IgD-negative memory B cell (primary cell): ENCODE data around the gene EIF4E2. TPM values are rescaled to one million over a fixed set of nuclear protein-coding genes. Genes with fewer than 3 reads are reported as not detected.
A peak's percentile ranks its signal among the peaks of the same experiment; 100 is the strongest.
"Not testable (repeated sequence)": the region's sequence is repeated elsewhere in the genome, so short reads cannot be mapped to it uniquely, and the experiment has no call there.

Source experiments
- H3K27ac Mint-ChIP-seq, 3 donors: one replicate each; pipeline ENCODE4 v1.8.0; 2020 to 2022; ENCODE audit warnings: mild to moderate bottlenecking in 3 of 3, mixed read lengths in 3 of 3, moderate library complexity in 1 of 3
- H3K27me3 Mint-ChIP-seq: one replicate; pipeline ENCODE4 v1.8.0; 2021; ENCODE audit warnings: mixed read lengths
- H3K36me3 Mint-ChIP-seq: one replicate; pipeline ENCODE4 v1.8.0; 2020; ENCODE audit warnings: mild to moderate bottlenecking, mixed read lengths
- H3K4me1 Mint-ChIP-seq, 3 donors: one replicate each; pipeline ENCODE4 v1.8.0; 2020 to 2022; ENCODE audit warnings: mixed read lengths in 3 of 3, mild to moderate bottlenecking in 1 of 3
- H3K4me3 Mint-ChIP-seq, 4 donors: one replicate each; pipeline ENCODE4 v1.8.0; 2020 to 2022; ENCODE audit warnings: mild to moderate bottlenecking in 4 of 4, mixed read lengths in 4 of 4, moderate library complexity in 3 of 4
- H3K9me3 Mint-ChIP-seq, 3 donors: one replicate each; pipeline ENCODE4 v1.8.0; 2020 to 2021; ENCODE audit warnings: mixed read lengths in 3 of 3, mild to moderate bottlenecking in 1 of 3
- polyA plus RNA-seq: library from polyadenylated mRNA; unstranded; fragments of 300-500 nt; fragmentation: Illumina TruSeq; gene quantifications from one replicate; pipeline ENCODE4 v1.2.3, GENCODE V29; 2021

Gene EIF4E2
- polyA plus RNA-seq, 1 donor from 2014 or later: 55.3 TPM

- H3K4me3 Mint-ChIP-seq: peak overlapping the region; percentile 99 to 100 (median 99)
- H3K4me1 Mint-ChIP-seq: peaks cover 45 to 59% (median 50%) of the 10 kb centered on the region in 3 donors
- no peaks in the 10 kb centered on the region for H3K27me3 Mint-ChIP-seq
- peaks cover 3% of the 10 kb centered on the region for H3K36me3 Mint-ChIP-seq
- peak overlapping the region; percentile 80 to 99 (median 99) for H3K27ac Mint-ChIP-seq
- H3K9me3 Mint-ChIP-seq: peaks cover 0 to 2% (median 0%) of the 10 kb centered on the region in 3 donors
Measured at GRCh38 chr2:232551776-232552175, 1.3 kb downstream of the EIF4E2 start.

DNA sequence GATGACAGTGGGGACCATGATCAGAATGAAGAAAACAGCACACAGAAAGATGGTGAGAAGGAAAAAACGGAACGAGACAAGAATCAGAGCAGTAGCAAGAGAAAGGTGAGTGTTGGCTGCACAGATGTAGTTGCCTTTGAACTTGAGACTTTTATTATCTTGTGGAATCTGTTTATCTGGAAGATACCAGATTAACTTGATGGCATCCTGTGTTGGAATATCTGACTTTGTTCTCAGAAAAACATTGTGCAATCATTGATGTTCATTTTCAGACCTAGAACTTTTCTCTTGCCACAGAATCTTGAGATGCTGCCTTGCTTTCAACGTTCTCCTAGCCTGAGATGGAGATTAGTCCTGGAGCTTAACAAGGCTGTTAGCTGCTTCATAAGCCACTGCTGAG is 5.9 kb downstream of the EIF4E2 start:
- H3K27me3 Mint-ChIP-seq: no peaks in the 10 kb centered on the region
- no peak overlapping the region for H3K4me3 Mint-ChIP-seq
- peak overlapping the region in 1 of 3 donors; percentile 6 for H3K27ac Mint-ChIP-seq
- peaks cover 7% of the 10 kb centered on the region for H3K36me3 Mint-ChIP-seq
- no peaks in the 10 kb centered on the region for H3K9me3 Mint-ChIP-seq
- H3K4me1 Mint-ChIP-seq: peaks cover 25 to 35% (median 27%) of the 10 kb centered on the region in 3 donors

- Mint-ChIP-seq H3K4me1 (peaks cover 0 to 6% (median 2%) of the 10 kb centered on the region in 3 donors), H3K9me3 (no peaks in the 10 kb centered on the region)
Measured at GRCh38 chr2:232562515-232563151, 12.1 kb downstream of the EIF4E2 start.

GRCh38 chr2:232563580-232563979 is 13.1 kb downstream of the EIF4E2 start:
- peaks cover 7% of the 10 kb centered on the region for H3K36me3 Mint-ChIP-seq
- H3K27me3 Mint-ChIP-seq: no peaks in the 10 kb centered on the region
- no peak overlapping the region for H3K27ac Mint-ChIP-seq
- no peak overlapping the region for H3K4me3 Mint-ChIP-seq
- no peaks in the 10 kb centered on the region for H3K9me3 Mint-ChIP-seq
- peaks cover 0 to 6% (median 2%) of the 10 kb centered on the region in 3 donors for H3K4me1 Mint-ChIP-seq

More at GRCh38 chr2:232562515-232563151, 12.1 kb downstream of the EIF4E2 start:
- Mint-ChIP-seq H3K36me3 (peaks cover 7% of the 10 kb centered on the region), H3K27me3 (no peaks in the 10 kb centered on the region), H3K27ac (peak overlapping the region in 2 of 3 donors; percentile 40 to 55), H3K4me3 (no peak overlapping the region)

GRCh38 chr2:232567721-232568120 is 17.2 kb downstream of the EIF4E2 start:
- no peaks in the 10 kb centered on the region for H3K9me3 Mint-ChIP-seq
- H3K27me3 Mint-ChIP-seq: no peaks in the 10 kb centered on the region
- H3K4me1 Mint-ChIP-seq: peaks cover 0 to 3% (median 0%) of the 10 kb centered on the region in 3 donors
- H3K27ac Mint-ChIP-seq: peak overlapping the region in 1 of 3 donors; percentile 34
- H3K4me3 Mint-ChIP-seq: no peak overlapping the region
- peaks cover 4% of the 10 kb centered on the region for H3K36me3 Mint-ChIP-seq

GRCh38 chr2:232568161-232568560 is 17.7 kb downstream of the EIF4E2 start:
- H3K27ac Mint-ChIP-seq: no peak overlapping the region
- no peaks in the 10 kb centered on the region for H3K27me3 Mint-ChIP-seq
- H3K4me3 Mint-ChIP-seq: no peak overlapping the region
- H3K36me3 Mint-ChIP-seq: peaks cover 4% of the 10 kb centered on the region
- no peaks in the 10 kb centered on the region for H3K9me3 Mint-ChIP-seq
- no peaks in the 10 kb centered on the region for H3K4me1 Mint-ChIP-seq

DNA sequence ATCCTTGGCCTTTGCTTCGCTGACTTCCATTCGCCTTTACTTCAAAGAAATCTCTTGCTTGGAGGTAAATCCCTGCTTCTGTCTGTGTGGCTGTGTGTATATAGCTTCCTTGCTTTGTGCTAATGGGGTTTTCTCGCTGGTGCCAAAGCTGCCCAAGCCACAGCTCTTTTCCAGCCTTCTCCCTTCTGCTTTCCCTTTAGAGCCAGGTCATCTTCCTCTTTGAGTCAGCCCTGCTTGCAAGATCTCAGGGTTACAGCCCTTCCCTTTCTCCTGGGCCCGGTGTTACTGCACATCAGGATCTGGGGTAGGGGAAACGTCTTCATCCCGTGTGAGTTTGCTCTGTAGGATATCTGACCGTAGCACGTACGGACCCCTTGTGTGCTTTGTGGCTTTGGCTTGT is 19.1 kb downstream of the EIF4E2 start:
- Mint-ChIP-seq H3K36me3 (peaks cover 4% of the 10 kb centered on the region), H3K9me3 (no peaks in the 10 kb centered on the region), H3K27ac (no peak overlapping the region), H3K4me1 (no peaks in the 10 kb centered on the region), H3K4me3 (no peak overlapping the region), H3K27me3 (no peaks in the 10 kb centered on the region)

- H3K4me3 Mint-ChIP-seq, H3K4me1 Mint-ChIP-seq, H3K9me3 Mint-ChIP-seq, H3K27ac Mint-ChIP-seq, H3K36me3 Mint-ChIP-seq, H3K27me3 Mint-ChIP-seq: not testable (repeated sequence)
Measured at GRCh38 chr2:232570481-232570880, 20.0 kb downstream of the EIF4E2 start.

- Mint-ChIP-seq H3K27me3 (no peaks in the 10 kb centered on the region), H3K4me3 (no peak overlapping the region), H3K9me3 (no peaks in the 10 kb centered on the region), H3K4me1 (peaks cover 0 to under 1% (median 0%) of the 10 kb centered on the region in 3 donors), H3K36me3 (peaks cover 6% of the 10 kb centered on the region), H3K27ac (no peak overlapping the region)
Measured at GRCh38 chr2:232571026-232571474, 20.6 kb downstream of the EIF4E2 start.

DNA sequence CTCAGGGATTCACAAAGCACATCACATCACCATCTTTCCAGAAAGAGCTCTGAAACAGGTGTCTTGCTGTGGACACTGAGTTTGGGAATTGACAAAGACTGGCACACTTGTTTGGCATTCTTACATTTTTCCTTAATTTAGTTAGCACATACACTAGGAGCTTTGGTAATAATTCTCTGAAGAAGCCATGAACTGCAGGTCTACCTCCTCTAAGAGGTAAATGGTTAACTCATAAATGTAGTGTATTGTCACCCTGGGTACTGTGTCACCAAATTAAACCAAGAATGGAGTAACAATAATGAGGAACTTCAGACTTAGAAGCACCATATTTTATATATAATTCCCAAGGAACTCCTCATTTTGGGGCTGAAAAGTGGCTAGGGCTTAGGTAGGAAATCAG is 22.6 kb downstream of the EIF4E2 start:
- Mint-ChIP-seq H3K27me3 (no peaks in the 10 kb centered on the region), H3K4me1 (peaks cover 0 to 3% (median 0%) of the 10 kb centered on the region in 3 donors), H3K4me3 (no peak overlapping the region), H3K27ac (no peak overlapping the region), H3K36me3 (peaks cover 5% of the 10 kb centered on the region), H3K9me3 (no peaks in the 10 kb centered on the region)

- Mint-ChIP-seq H3K36me3 (peaks cover 5% of the 10 kb centered on the region), H3K27me3 (no peaks in the 10 kb centered on the region), H3K27ac (peak overlapping the region in 1 of 3 donors; percentile 51), H3K9me3 (no peaks in the 10 kb centered on the region), H3K4me1 (peaks cover 0 to 3% (median 0%) of the 10 kb centered on the region in 3 donors), H3K4me3 (no peak overlapping the region)
Measured at GRCh38 chr2:232573771-232574435, 23.4 kb downstream of the EIF4E2 start.

DNA sequence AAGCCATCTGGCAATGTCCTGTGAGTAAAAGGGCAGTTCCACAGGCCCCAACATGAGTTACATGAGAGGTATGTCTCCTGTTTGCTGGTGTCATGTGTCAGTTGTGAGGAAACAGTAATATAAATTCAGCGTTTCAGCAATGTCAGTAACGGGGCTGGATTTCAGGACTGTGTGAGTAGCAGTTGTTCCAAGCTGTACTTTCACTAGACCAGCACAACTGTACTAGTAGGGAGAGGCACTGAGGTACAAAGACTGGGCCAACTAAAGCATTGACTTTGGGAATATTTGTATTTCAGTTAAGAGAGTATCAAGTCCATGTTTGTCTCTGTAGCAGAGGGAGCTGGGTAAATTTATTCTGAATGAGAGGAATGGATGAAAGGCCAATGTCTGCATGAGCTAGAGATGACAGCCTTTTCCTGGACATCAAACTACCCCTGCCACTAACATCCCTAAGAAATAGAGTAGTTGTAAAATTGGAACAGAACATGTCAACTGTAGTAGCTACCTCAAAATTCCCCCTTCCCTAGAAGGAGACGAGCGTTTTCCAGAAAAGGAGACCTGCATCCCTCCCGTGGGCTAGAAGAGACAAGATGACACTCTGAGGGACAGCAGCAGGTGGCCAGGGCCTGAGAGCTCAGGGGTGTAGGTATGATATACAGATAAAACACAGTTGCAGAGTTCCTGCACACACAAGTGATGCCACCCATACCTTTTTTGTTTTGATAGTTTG is 24.4 kb downstream of the EIF4E2 start:
- Mint-ChIP-seq H3K36me3 (peaks cover 5% of the 10 kb centered on the region), H3K27ac (no peak overlapping the region), H3K27me3 (no peaks in the 10 kb centered on the region), H3K4me3 (no peak overlapping the region), H3K4me1 (peaks cover 0 to 3% (median 0%) of the 10 kb centered on the region in 3 donors), H3K9me3 (no peaks in the 10 kb centered on the region)

GRCh38 chr2:232575404-232575746 is 24.9 kb downstream of the EIF4E2 start:
- H3K27ac Mint-ChIP-seq: no peak overlapping the region
- peaks cover 5% of the 10 kb centered on the region for H3K36me3 Mint-ChIP-seq
- H3K9me3 Mint-ChIP-seq: no peaks in the 10 kb centered on the region
- peaks cover 0 to 3% (median 0%) of the 10 kb centered on the region in 3 donors for H3K4me1 Mint-ChIP-seq
- peak overlapping the region in 1 of 4 donors; percentile 21 for H3K4me3 Mint-ChIP-seq
- no peaks in the 10 kb centered on the region for H3K27me3 Mint-ChIP-seq

DNA sequence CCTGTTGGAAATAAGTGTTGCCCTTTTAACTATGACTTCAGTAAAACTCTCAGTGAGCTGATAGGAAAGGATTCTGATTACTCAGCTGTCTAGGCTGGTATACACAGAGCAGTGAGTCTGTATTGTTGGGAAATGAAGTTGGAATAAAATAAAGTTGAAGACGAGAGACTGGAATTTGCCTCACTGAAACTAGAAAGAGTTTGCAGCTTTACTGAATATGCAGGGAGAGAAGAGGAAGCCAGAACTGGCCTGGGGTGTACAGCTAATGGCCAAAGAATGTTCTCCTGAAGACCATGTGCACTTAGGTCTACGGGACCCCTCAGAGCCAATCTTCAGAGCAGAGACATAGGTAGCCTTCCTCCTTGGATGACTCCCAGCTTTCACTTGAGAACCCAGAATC is 26.5 kb downstream of the EIF4E2 start:
- no peak overlapping the region for H3K4me3 Mint-ChIP-seq
- H3K27ac Mint-ChIP-seq: no peak overlapping the region
- H3K36me3 Mint-ChIP-seq: peaks cover 5% of the 10 kb centered on the region
- no peaks in the 10 kb centered on the region for H3K9me3 Mint-ChIP-seq
- H3K27me3 Mint-ChIP-seq: no peaks in the 10 kb centered on the region
- H3K4me1 Mint-ChIP-seq: peaks cover 0 to 6% (median 0%) of the 10 kb centered on the region in 3 donors

DNA sequence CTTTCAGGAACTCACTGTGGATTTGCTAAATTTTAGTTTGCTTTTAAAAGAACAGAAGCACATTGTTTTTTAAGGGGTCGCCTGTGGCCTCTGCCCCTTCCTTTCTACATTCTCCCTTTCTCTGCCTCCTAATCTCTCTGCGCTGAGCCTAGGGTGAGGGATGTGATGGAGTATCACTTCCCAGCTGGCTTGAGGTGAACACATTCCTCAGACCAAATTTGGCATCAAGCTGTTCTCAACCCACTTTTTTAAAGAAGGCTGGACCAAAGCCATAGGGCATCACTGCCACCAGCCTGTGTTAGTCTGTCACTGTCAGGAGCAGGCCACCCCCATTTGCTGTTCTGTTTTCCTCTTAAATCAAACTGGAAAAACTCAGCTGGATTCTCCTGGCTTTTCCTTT is 27.4 kb downstream of the EIF4E2 start:
- Mint-ChIP-seq H3K36me3 (peaks cover 6% of the 10 kb centered on the region), H3K4me1 (peaks cover 0 to 6% (median 0%) of the 10 kb centered on the region in 3 donors), H3K27me3 (no peaks in the 10 kb centered on the region), H3K4me3 (no peak overlapping the region), H3K9me3 (no peaks in the 10 kb centered on the region), H3K27ac (no peak overlapping the region)
